DND-41 (cell line): ENCODE results near the gene KRTAP1-4.
"Not testable (repeated sequence)": the region's sequence is repeated elsewhere in the genome, so short reads cannot be mapped to it uniquely, and the experiment has no call there.

Source experiments
- CTCF ChIP-seq: IDR thresholded peaks from 2 replicates; pipeline ENCODE4 v1.5.1; 2012; ENCODE audit warnings: borderline replicate concordance, low read length, moderate library complexity, mild to moderate bottlenecking; ENCODE audit not compliant: poor library complexity, severe bottlenecking; ENCODE audit errors: extremely low read depth
- EZH2 ChIP-seq: IDR thresholded peaks from 3 replicates; pipeline ENCODE4 v1.6.1; 2012; ENCODE audit warnings: borderline replicate concordance, low read depth, mild to moderate bottlenecking, moderate library complexity, low read length, inconsistent platforms; ENCODE audit not compliant: severe bottlenecking

- not testable (repeated sequence) for TF ChIP-seq CTCF, EZH2
These were observed 30.4 kb downstream of the KRTAP1-4 start, which contains the start of gene KRTAP3-2 for GRCh38 chr17:40999563-40999962.
